Esophagus squamous epithelium (tissue), 5 donors: ENCODE data around the gene ANGPTL7. TPM values are rescaled to one million over a fixed set of nuclear protein-coding genes. Genes with fewer than 3 reads are reported as not detected.
"Not testable (repeated sequence)": the region's sequence is repeated elsewhere in the genome, so short reads cannot be mapped to it uniquely, and the experiment has no call there.

ENCODE experiments used
- DNase-seq: peaks from one replicate; lab custom pipeline; 2025; lab: John Stamatoyannopoulos, UW
- H3K27ac ChIP-seq, 4 donors: fragments of 200-600 bp; sonication (generic); one replicate each; pipeline ENCODE4 v1.5.1; 2016 to 2019; ENCODE audit warnings: mild to moderate bottlenecking in 1 of 4
- H3K27me3 ChIP-seq, 4 donors: fragments of 200-600 bp; sonication (generic); 1 replicate in 3 of 4; 2 replicates in 1 of 4; pipeline versions ENCODE4 v1.5.1 to v1.6.0; 2017 to 2021; ENCODE audit warnings: antibody characterized with exemption in 1 of 4
- H3K36me3 ChIP-seq, 3 donors: fragments of 200-600 bp; sonication (generic); one replicate each; pipeline ENCODE4 v1.5.1; 2016 to 2019
- H3K4me1 ChIP-seq, 3 donors: fragments of 200-600 bp; sonication (generic); one replicate each; pipeline ENCODE4 v1.5.1; 2017 to 2019
- H3K4me3 ChIP-seq, 4 donors: fragments of 200-600 bp; sonication (generic); 1 replicate in 3 of 4; 2 replicates in 1 of 4; pipeline ENCODE4 v1.5.1; 2016 to 2019; ENCODE audit warnings: mild to moderate bottlenecking in 2 of 4, moderate library complexity in 1 of 4
- H3K9me3 ChIP-seq, 3 donors: fragments of 200-600 bp; sonication (generic); one replicate each; pipeline ENCODE4 v1.5.1; 2016 to 2019
- POLR2A ChIP-seq, 4 donors: fragments of 450-650 bp; IDR thresholded peaks; one replicate each; pipeline ENCODE4 v1.6.1; 2017; ENCODE audit warnings: antibody characterized with exemption in 4 of 4, mild to moderate bottlenecking in 4 of 4, moderate library complexity in 3 of 4
- WGBS, 2 donors: methylation state at CpG; one replicate each; pipeline ENCODE4 v1.1.5; 2018; 5-methylcytosine and 5-hydroxymethylcytosine counted together
- intact Hi-C: fragments of 100-400 bp; cut with DNase I; formaldehyde crosslinking; loops from one replicate; pipeline ENCODE4 v1.15.0; 2022
- total RNA-seq, 4 donors: library from RNA; depleted of rRNA; stranded (reverse); fragments of >200 nt; gene quantifications; one replicate each; pipeline ENCODE4 v1.1.0, GENCODE V29; 2016
- TF ChIP-seq, protein P1 (sequence below), 6 experiments: fragments of 450-650 bp in 4 of 6; fragments of 200-600 bp in 2 of 6; sonication (generic) in 2 of 6; IDR thresholded peaks; one replicate each; pipeline ENCODE4 v1.5.1; 2016 to 2019; ENCODE audit warnings: antibody characterized with exemption in 6 of 6, mild to moderate bottlenecking in 4 of 6, moderate library complexity in 4 of 6
- donor health status: DM: yes; HTN: yes; CAD: no.

The ANGPTL7 gene
- total RNA-seq, 4 donors from 2014 or later, result 1.2 to 1.3 TPM; not detected in 2

DNA sequence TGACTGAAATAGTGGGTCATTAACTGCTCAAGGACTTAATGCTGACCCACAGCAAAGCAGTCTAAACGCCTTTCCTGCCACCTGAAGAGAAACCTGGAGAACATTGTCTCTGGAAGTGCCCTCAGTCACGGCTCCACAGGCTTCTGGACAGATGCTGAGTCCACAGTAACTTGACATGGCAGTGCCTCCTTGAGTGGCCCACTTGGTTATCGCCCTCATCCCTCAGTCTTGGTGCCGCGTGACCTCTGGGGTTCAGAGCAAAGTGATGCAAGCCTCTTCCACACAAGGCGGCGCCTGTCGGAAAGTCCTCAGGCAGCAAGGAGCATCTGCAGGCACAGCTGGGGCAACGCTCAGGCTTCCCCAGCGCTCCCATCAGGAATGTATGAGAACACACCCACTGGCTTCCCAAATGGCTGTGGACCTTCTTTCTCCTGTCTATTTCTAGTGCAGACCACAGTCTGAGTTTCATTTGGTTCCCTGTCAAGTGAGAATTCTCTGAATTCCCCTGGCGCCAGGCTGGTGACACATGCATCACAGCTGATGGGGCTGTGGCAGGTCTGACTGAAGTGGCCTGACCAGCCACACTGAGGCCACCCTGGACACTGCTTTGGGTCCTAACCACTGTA, 13.0 kb upstream of the ANGPTL7 start:
- 87 to 96% methylated on average over 8 to 11 of the region's 11 CpGs for WGBS, 2 donors
- intact Hi-C loops, result no loop called here

DNA sequence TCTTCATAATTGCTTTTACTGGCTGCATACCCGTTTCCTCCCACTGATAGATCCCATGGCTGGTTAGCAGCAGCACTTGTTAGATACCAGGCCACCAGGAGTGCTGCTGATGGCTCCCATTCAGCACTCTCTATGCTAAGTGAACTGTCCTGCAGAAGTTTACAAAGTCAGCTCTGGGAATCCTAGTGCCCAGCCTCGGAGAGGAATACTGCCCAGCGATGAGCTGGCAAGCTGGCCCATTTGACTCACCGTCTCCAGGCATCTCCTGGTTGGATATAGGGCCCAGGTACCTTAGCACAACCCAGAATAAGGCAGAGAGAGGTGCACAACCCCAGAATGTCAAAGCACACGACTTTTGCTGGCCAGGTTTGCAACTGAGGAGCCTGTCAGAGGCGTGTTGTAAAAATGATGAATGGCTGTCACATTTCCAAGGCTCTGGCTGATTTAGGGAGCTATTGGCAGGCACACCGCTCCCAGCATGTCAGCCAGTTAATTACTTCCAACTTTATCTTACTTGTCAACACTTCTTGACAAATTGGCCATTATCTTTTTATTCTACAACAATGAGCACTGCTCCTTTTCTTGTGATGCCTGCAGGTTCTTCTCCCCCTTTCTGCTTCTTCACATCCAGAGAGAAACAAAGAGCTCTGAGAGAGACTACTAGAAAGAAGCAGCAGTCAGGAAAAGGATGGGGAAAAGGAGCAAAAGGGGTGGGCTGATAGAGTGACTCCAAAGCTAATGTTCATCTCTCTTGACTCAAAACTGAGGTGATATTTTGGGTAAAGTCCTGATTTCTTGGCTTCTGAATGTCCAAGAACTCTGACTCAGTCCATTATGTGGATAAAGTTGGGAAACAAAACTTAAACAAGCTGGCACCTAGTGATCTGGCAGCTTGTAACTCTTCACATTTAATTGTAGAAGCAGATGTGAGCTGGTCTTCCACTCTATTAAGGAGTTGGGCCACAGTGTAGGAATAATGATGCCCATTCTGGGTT, 10.8 kb upstream of the ANGPTL7 start:
- DNase-seq, result no peak
- WGBS, 2 donors, result 43 to 47% methylated on average over 5 to 7 of the region's 7 CpGs
- Histone ChIP-seq H3K4me3 (no peak overlapping the region), H3K9me3 (no peaks in the 10 kb centered on the region), H3K4me1 (peaks cover 0 to 23% (median 0%) of the 10 kb centered on the region in 3 donors), H3K27me3 (no peaks in the 10 kb centered on the region), H3K27ac (no peak overlapping the region), H3K36me3 (peaks cover 0 to 66% (median 0%) of the 10 kb centered on the region in 3 donors)
- intact Hi-C loops, result no loop called here
- no peak for TF ChIP-seq POLR2A (IDR thresholded peaks at IDR 0.05)
- TF ChIP-seq, protein P1, sequence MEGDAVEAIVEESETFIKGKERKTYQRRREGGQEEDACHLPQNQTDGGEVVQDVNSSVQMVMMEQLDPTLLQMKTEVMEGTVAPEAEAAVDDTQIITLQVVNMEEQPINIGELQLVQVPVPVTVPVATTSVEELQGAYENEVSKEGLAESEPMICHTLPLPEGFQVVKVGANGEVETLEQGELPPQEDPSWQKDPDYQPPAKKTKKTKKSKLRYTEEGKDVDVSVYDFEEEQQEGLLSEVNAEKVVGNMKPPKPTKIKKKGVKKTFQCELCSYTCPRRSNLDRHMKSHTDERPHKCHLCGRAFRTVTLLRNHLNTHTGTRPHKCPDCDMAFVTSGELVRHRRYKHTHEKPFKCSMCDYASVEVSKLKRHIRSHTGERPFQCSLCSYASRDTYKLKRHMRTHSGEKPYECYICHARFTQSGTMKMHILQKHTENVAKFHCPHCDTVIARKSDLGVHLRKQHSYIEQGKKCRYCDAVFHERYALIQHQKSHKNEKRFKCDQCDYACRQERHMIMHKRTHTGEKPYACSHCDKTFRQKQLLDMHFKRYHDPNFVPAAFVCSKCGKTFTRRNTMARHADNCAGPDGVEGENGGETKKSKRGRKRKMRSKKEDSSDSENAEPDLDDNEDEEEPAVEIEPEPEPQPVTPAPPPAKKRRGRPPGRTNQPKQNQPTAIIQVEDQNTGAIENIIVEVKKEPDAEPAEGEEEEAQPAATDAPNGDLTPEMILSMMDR (IDR thresholded peaks at IDR 0.05), result no peak

More for the DNA sequence above, 13.0 kb upstream of the ANGPTL7 start:
- Histone ChIP-seq H3K4me3 (no peak overlapping the region), H3K27ac (no peak overlapping the region), H3K36me3 (peaks cover 0 to 51% (median 0%) of the 10 kb centered on the region in 3 donors), H3K27me3 (no peaks in the 10 kb centered on the region), H3K9me3 (no peaks in the 10 kb centered on the region), H3K4me1 (peaks cover 0 to 24% (median 0%) of the 10 kb centered on the region in 3 donors)
- TF ChIP-seq, protein P1 (IDR thresholded peaks at IDR 0.05), result no peak
- TF ChIP-seq POLR2A (IDR thresholded peaks at IDR 0.05), result no peak
- DNase-seq, result no peak

DNA sequence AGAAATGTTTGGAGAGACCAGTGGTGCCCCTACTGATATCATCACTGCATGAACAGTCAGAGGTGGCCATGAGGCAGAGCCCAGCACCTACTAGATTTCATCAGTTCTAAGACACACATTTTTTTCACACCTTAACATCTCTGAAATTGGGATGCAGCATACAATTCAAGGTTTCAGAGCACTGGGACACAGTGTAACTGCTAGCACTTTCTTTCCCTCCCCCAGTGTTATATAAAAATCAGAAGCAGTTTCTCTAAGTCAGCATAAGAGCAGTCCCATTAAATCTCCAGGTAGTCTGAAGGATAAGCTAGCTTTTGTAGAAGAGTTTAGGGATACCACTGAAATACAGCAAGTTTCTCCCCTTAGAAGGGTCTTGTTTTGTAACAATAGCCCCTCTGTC, 10.0 kb upstream of the ANGPTL7 start:
- DNase-seq, result no peak
- no peak overlapping the region for H3K27ac ChIP-seq
- TF ChIP-seq, protein P1 (IDR thresholded peaks at IDR 0.05), result no peak
- TF ChIP-seq POLR2A (IDR thresholded peaks at IDR 0.05), result no peak
- no peaks in the 10 kb centered on the region for H3K9me3 ChIP-seq
- H3K36me3 ChIP-seq, result peaks cover 0 to 72% (median 0%) of the 10 kb centered on the region in 3 donors
- H3K4me3 ChIP-seq, result no peak overlapping the region
- intact Hi-C loops, result no loop called here
- peaks cover 0 to 19% (median 0%) of the 10 kb centered on the region in 3 donors for H3K4me1 ChIP-seq
- H3K27me3 ChIP-seq, result no peaks in the 10 kb centered on the region

DNA sequence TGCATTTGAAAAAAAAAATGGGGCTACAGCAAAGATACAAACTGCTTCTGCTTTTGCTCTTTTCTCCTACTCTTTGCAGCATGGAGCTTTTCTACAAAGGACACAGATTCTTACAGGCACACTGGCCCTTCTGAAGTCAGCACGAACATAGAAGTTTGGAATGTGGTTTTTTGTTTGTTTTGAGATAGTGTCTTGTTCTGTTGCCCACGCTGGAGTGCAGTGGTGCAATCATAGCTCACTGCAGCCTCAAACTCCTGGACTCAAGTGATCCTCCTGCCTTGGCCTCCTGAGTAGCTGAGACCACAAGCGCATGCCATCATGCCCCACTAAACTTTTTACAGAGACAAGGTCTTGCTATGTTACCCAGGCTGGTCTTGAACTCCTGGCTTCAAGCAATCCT, 9.4 kb upstream of the ANGPTL7 start:
- intact Hi-C loops, DNase-seq, H3K4me3 ChIP-seq, H3K9me3 ChIP-seq, H3K27ac ChIP-seq, H3K27me3 ChIP-seq: not testable (repeated sequence)
- Histone ChIP-seq H3K36me3 (peaks cover 0 to 78% (median 0%) of the 10 kb centered on the region in 3 donors), H3K4me1 (peaks cover 0 to 19% (median 0%) of the 10 kb centered on the region in 3 donors)
- 69 to 84% methylated on average over 3 of the region's 3 CpGs for WGBS, 2 donors

DNA sequence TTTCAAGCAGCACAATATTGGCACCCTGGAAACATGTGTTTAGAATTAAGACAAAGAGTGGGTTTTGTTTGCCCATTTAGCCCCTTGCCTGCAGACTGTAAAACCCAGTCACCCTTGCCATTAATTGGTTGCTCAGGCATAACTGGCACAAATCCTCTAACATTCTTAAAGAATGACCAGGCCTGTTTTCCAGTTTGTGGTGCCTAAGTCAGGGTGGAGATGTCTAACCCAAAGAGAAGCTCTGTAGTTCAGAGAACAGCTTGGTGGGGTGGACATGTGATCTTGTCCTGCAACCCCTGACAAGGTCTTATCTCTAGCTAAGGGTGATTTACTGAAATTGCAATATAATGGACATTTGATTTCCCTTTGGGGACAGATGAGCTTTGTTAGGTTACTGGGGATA, 8.8 kb upstream of the ANGPTL7 start:
- intact Hi-C loops, result no loop called here
- no peak overlapping the region for H3K4me3 ChIP-seq
- TF ChIP-seq POLR2A (IDR thresholded peaks at IDR 0.05), result no peak
- TF ChIP-seq, protein P1 (IDR thresholded peaks at IDR 0.05), result no peak

More for the DNA sequence above, 8.8 kb upstream of the ANGPTL7 start:
- no peaks in the 10 kb centered on the region for H3K9me3 ChIP-seq
- DNase-seq, result no peak
- H3K27me3 ChIP-seq, result no peaks in the 10 kb centered on the region
- peaks cover 0 to 19% (median 0%) of the 10 kb centered on the region in 3 donors for H3K4me1 ChIP-seq
- H3K27ac ChIP-seq, result no peak overlapping the region
- peaks cover 0 to 84% (median 0%) of the 10 kb centered on the region in 3 donors for H3K36me3 ChIP-seq
